Measurements from ENCODE around the gene GLIS1. TPM values are rescaled to one million over a fixed set of nuclear protein-coding genes. Genes with fewer than 3 reads are reported as not detected.

GLIS1 gene
- total and polyA plus RNA-seq, 2 of the 8 experiments (the other 6 are each of a cell fraction or from before 2014, with no cell fraction given) = 0.15 to 0.22 TPM

GRCh38 chr1:53682881-53683280, 56.1 kb downstream of the GLIS1 start:
- ChIA-PET CTCF (ENCODE audit: partially characterized antibody) (interaction anchor here (0.8 to 10.7 kb wide), 55 partner anchors 10 to 233 kb away, joined by 3 to 129 read pairs (median 5); no protein-coding TSS in a partner anchor), POLR2A (ENCODE audit: partially characterized antibody) (interaction anchor here (1.0 kb wide), 1 partner anchor 9 kb away, joined by 3 read pairs; no protein-coding TSS in a partner anchor)
- H3K23me2 ChIP-seq (ENCODE audit: low read depth, low read length) = no peaks in the 10 kb centered on the region; the same call in 1 of the 2 replicates
- H3K9ac ChIP-seq (replicated peaks in 1 of 4; ENCODE audit: extremely low read depth in 1 of 4, low read depth in 3 of 4, low read length in 3 of 4) = no peak overlapping the region
- peaks cover 4 to 15% (median 13%) of the 10 kb centered on the region in 4 experiments for H3K4me1 ChIP-seq (replicated peaks in 1 of 4; ENCODE audit: control insufficient read depth in 3 of 4, insufficient read depth in 4 of 4, low read length in 3 of 4)
- no peak overlapping the region for H2BK120ac ChIP-seq (replicated peaks; ENCODE audit: low read depth, low read length)
- no peaks in the 10 kb centered on the region for H3K79me2 ChIP-seq (ENCODE audit: control insufficient read depth in 1 of 2, insufficient read depth in 2 of 2, low read length in 2 of 2)
- H3K18ac ChIP-seq (ENCODE audit: extremely low read depth, low read length) = no peak overlapping the region
- H4K8ac ChIP-seq (ENCODE audit: extremely low read depth, insufficient read depth, low read length) = no peak overlapping the region
- H3K4me3 ChIP-seq (ENCODE audit: extremely low read depth in 1 of 4, insufficient read depth in 2 of 4, low read depth in 3 of 4, low read length in 4 of 4) = no peak overlapping the region
- H2AK5ac ChIP-seq (ENCODE audit: low read depth, low read length) = no peak overlapping the region
- H3K23ac ChIP-seq (ENCODE audit: insufficient read length) = no peak overlapping the region
- DNase-seq (ENCODE audit: low read depth in 1 of 2, low spot score in 2 of 2) (no peak), FAIRE-seq (no peak)
- no peak overlapping the region for H3K14ac ChIP-seq (ENCODE audit: insufficient read length)
- no peaks in the 10 kb centered on the region; the same call in 1 of the 2 replicates for H3K79me1 ChIP-seq (ENCODE audit: low read depth, low read length)
- no peak overlapping the region for H2BK20ac ChIP-seq (ENCODE audit: low read length)
- H4K5ac ChIP-seq (ENCODE audit: insufficient read length, low read depth, low read length) = no peak overlapping the region
- no peak overlapping the region for H2AFZ ChIP-seq (ENCODE audit: low read length)
- H2BK12ac ChIP-seq (ENCODE audit: low read depth, low read length) = no peak overlapping the region
- H4K91ac ChIP-seq (replicated peaks; ENCODE audit: insufficient read length, low read length) = no peak overlapping the region
- H3K4me2 ChIP-seq (ENCODE audit: insufficient read depth in 1 of 2, low read depth in 2 of 2, low read length in 2 of 2) = no peak overlapping the region
- H3K4ac ChIP-seq (replicated peaks; ENCODE audit: insufficient read length, low read depth, low read length) = no peak overlapping the region
- no peaks in the 10 kb centered on the region for H4K20me1 ChIP-seq (replicated peaks in 1 of 2; ENCODE audit: control insufficient read depth in 1 of 2, insufficient read depth in 2 of 2, low read length in 2 of 2)
- H2BK5ac ChIP-seq (ENCODE audit: low read depth, low read length) = no peak overlapping the region
- H3K36me3 ChIP-seq (ENCODE audit: control insufficient read depth in 2 of 4, insufficient read depth in 4 of 4, low read length in 3 of 4) = no peaks in the 10 kb centered on the region
- H3K27ac ChIP-seq (ENCODE audit: low read depth, low read length) = no peak overlapping the region
- no peaks in the 10 kb centered on the region for H3K9me3 ChIP-seq (ENCODE audit: insufficient read depth in 2 of 2, low read depth in 1 of 2, low read length in 1 of 2)
- peak overlapping the region; percentile 88; the same call in 1 of the 2 replicates for H2BK15ac ChIP-seq (ENCODE audit: low read length)
- H3K27me3 ChIP-seq (replicated peaks in 1 of 4; ENCODE audit: control insufficient read depth in 3 of 4, extremely low read depth in 1 of 4, insufficient read depth in 3 of 4, low read length in 3 of 4) = peaks cover 0 to 11% (median 4%) of the 10 kb centered on the region in 4 experiments; a peak in 3 of 7 replicates
- no peak overlapping the region for H3K56ac ChIP-seq (replicated peaks; ENCODE audit: insufficient read length, low read depth, low read length)
- 93% methylated on average over 6 of the region's 6 CpGs; no CpG with 5 or more reads in 1 of the 2 experiments for WGBS, 2 experiments (ENCODE audit: extremely low coverage in 1 of 2, insufficient coverage in 1 of 2, insufficient read length in 1 of 2, insufficient replicate concordance in 2 of 2, low coverage in 1 of 2, low lambda C conversion rate in 2 of 2, missing lambda C conversion rate in 1 of 2)
- TF ChIP-seq RXRA (IDR thresholded peaks at IDR 0.05; ENCODE audit: insufficient read depth, low read depth, low read length) (no peak), BRCA1 (IDR thresholded peaks at IDR 0.05; ENCODE audit: low read depth, low read length) (no peak), ASH2L (IDR thresholded peaks at IDR 0.05; ENCODE audit: low read length) (no peak), RNF2 (IDR thresholded peaks at IDR 0.05; ENCODE audit: borderline replicate concordance, low read depth, low read length, missing control alignments, poor library complexity, severe bottlenecking) (no peak), EP300 (IDR thresholded peaks at IDR 0.05; ENCODE audit: borderline replicate concordance in 1 of 2, low read depth in 2 of 2, low read length in 2 of 2) (no peak), USF2 (IDR thresholded peaks at IDR 0.05; ENCODE audit: low read length) (no peak)

Data from H1 (cell line).